ENCODE data around the gene JMJD7.

Gene JMJD7

DNA sequence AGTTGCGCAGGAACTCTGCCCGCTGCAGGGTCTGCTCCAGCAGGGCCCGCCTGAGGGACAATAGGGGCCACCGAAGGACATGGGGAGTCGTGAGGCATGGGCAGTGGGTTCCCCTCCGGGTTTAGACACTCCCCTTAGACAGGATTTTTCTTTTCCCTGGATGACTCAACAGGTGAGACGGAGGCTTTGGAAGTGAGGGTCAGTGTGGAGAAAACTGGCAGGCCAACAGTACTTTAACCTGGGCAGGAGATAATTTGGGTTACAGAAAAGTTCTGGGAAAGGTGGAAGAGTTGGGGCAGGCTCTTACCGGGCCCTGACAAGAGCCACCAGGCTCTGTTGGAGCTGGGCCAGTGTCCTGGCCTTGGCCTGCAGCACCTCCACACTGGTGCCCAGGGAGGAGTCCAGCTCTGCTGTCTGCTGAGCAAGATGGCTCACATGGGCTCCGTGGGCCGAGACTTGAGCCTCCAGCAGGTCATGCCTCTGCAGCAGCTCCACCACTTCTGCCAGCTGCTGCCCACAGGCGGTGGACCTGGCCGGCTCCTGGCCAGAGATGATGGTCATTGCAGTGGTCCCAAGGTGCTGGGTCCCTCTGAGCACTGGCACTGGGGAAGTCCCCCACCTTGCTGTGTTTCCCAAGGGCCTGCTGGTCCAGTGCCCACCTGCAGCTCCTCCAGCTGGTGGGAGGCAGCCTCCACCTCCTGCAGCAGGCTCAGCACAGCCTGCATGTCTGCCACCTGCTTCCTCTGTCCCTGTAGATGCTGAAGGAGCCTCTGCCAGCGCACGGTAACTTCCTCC lies 55.0 kb downstream of the JMJD7 start:
- DNase-seq (ENCODE audit: low read depth in 3 of 3), result no peak

DNA sequence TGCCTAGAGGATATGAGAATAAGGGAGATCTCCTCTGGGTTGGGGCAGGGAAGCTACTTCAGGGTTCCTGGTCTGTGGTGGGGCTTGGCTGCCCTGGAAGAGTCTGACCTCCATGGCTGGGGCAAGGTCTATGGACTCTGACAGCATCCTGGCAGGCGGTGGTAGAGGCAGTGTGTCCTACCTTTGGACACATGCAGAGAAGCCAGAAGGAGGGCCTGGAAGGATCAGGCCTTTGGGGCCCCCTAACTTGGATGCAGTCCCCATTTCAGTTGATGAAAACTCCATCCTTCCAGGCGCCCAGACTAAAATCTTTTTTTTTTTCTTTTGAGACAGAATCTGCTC lies 55.6 kb downstream of the JMJD7 start:
- no peak for DNase-seq (ENCODE audit: low read depth in 3 of 3)

DNA sequence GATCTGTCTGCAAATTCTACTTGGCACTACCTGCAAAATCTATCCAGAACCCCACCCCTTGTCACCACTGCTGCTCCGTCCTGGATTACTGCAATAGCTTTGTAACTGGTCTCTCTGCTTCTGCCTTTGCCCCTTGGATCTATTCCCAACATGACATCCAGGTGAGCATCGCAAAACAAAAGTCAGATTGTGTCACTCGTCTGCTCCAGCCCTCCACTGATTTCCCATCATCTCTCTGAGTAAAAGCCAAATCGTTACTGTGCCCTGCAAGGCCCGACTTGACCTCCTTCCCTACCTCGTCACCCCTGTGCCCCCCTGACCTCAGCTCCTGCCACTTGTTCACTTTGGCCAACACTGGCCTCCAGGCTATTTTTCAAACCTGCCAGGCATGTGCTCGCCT lies 56.6 kb downstream of the JMJD7 start:
- no peak for DNase-seq (ENCODE audit: low read depth in 3 of 3)

DNA sequence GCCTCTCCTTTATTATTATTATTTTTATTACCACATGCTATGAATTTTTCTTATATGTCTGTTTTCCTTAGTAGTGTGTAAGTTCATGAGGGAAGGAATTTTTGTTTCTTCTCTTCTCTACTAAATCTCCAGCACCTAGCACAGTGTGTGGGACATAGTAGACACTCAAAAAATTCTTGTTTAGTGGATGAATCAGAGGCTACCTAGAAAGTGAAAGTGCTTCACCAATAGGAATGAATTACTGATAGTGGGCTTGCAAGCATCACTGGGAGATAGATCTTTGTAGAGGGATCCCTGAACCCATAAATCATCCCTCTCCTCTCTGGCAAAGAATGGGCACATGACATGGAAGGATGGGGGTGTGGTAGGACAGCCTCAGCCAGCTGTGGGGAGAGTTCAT lies 57.4 kb downstream of the JMJD7 start:
- no peak for DNase-seq (ENCODE audit: low read depth in 3 of 3)

DNA sequence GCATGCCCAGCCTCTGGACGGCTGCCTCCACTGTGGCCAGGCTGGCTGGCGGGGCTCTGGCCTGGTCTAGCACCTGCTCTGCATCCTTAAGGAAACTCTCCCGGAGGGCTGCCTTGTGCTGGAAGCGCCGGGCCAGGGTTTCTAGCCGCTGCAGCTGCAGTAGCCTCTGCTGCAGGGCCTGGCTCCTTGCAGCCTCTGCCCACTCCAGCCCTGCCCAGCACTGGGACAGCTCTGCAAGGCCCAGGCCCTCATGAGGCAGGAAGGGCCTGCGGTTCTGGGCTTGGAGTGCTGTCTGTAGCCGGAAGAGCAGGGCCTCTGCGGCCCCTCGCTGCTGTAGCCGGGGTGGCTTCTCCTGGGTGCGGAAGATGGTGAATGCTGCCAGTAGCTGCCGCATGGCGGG lies 57.9 kb downstream of the JMJD7 start:
- no peak for DNase-seq (ENCODE audit: low read depth in 3 of 3)

DNA sequence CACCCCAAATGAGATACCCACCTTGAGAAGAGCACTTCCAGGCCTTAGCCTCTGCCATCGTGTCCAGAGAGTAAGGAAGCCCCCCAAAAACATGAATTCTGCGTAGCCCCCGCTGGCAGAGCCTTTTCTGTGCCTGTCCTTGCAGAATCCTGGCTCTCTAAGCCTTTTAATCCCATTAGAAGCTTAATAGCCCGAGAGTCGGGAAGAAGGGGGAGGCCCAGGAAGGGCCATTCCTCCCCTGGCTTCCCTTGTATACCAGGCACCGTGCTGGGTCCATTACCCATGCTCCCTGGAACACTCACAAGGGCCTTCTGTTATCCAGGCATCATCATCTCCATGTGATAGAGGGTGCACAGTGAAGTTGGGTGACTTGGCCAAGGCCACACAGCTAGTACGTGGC lies 58.8 kb downstream of the JMJD7 start:
- no peak for DNase-seq (ENCODE audit: low read depth in 3 of 3)

DNA sequence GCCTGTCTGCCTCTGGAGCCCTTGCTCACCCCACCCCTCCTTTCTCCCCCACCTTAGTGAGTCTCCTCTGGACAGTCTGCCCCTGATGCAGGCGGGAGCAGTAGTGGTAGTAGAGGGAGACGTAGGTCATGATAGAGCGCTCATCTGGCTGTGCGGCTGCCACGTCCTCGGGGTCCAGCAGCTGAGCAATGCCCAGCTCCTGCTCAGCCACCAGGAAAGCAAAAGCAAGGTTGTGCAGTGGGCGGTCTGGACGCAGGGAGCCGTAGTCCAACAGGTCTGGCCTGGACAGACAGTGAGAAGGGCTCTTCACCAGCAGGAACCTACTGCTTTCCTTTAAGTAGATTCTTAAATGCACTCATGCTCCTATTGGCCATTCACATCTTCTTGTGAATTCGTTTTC lies 59.3 kb downstream of the JMJD7 start:
- no peak for DNase-seq (ENCODE audit: low read depth in 3 of 3)
